ENCODE data around the gene TPRN.

DNA sequence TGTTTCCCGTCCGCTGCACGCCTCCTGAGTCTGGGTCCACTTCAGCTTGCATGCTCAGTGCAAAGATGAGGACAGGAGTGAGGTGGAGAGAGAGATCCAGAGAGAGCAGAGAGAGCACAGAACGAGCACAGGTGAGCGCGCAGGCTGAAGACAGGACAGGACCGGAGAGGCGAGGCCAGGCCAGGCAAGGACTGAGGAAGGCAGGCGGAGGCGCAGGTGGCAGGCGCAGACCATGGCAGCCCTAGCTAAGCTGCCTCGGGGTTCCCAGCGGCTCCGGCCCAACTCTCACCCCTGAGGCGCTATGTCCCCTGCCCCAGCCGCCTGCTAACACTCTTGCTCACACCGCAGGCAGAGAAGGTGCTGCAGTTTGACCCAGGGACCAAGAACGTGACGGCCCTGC, 51.9 kb downstream of the TPRN start:
- TF ChIP-seq, protein P1, sequence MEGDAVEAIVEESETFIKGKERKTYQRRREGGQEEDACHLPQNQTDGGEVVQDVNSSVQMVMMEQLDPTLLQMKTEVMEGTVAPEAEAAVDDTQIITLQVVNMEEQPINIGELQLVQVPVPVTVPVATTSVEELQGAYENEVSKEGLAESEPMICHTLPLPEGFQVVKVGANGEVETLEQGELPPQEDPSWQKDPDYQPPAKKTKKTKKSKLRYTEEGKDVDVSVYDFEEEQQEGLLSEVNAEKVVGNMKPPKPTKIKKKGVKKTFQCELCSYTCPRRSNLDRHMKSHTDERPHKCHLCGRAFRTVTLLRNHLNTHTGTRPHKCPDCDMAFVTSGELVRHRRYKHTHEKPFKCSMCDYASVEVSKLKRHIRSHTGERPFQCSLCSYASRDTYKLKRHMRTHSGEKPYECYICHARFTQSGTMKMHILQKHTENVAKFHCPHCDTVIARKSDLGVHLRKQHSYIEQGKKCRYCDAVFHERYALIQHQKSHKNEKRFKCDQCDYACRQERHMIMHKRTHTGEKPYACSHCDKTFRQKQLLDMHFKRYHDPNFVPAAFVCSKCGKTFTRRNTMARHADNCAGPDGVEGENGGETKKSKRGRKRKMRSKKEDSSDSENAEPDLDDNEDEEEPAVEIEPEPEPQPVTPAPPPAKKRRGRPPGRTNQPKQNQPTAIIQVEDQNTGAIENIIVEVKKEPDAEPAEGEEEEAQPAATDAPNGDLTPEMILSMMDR (IDR thresholded peaks at IDR 0.05 in 2 of 3, conservative IDR thresholded peaks at IDR 0.05 in 1 of 3; ENCODE audit: insufficient read depth in 2 of 3, low read depth in 1 of 3, low read length in 3 of 3), result no peak
- TF ChIP-seq CEBPB (tag; IDR thresholded peaks at IDR 0.05), result no peak
- TF ChIP-seq ZFP1 (CRISPR knock-in tag; IDR thresholded peaks at IDR 0.05), result no peak
- no peak for TF ChIP-seq RBFOX2 (IDR thresholded peaks at IDR 0.05; ENCODE audit: low read depth, low read length)
- no peak for TF ChIP-seq TBL1XR1 (IDR thresholded peaks at IDR 0.05; ENCODE audit: low read length in 2 of 2)
- TF ChIP-seq, protein P2, sequence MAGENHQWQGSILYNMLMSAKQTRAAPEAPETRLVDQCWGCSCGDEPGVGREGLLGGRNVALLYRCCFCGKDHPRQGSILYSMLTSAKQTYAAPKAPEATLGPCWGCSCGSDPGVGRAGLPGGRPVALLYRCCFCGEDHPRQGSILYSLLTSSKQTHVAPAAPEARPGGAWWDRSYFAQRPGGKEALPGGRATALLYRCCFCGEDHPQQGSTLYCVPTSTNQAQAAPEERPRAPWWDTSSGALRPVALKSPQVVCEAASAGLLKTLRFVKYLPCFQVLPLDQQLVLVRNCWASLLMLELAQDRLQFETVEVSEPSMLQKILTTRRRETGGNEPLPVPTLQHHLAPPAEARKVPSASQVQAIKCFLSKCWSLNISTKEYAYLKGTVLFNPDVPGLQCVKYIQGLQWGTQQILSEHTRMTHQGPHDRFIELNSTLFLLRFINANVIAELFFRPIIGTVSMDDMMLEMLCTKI (IDR thresholded peaks at IDR 0.05; ENCODE audit: partially characterized antibody), result no peak
- TF ChIP-seq ZNF23 (CRISPR knock-in tag; IDR thresholded peaks at IDR 0.05), result no peak
- no peak for TF ChIP-seq NFIC (IDR thresholded peaks at IDR 0.05)
- TF ChIP-seq, protein P3, sequence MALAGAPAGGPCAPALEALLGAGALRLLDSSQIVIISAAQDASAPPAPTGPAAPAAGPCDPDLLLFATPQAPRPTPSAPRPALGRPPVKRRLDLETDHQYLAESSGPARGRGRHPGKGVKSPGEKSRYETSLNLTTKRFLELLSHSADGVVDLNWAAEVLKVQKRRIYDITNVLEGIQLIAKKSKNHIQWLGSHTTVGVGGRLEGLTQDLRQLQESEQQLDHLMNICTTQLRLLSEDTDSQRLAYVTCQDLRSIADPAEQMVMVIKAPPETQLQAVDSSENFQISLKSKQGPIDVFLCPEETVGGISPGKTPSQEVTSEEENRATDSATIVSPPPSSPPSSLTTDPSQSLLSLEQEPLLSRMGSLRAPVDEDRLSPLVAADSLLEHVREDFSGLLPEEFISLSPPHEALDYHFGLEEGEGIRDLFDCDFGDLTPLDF (CRISPR knock-in tag; IDR thresholded peaks at IDR 0.05), result no peak
